HCT116 (cell line): ENCODE data around the gene SUB1. TPM values are rescaled to one million over a fixed set of nuclear protein-coding genes. Genes with fewer than 3 reads are reported as not detected.

ENCODE experiments used
- ATAC-seq: fragments of 200-7000 bp; cut with Tn5 transposase; 2 replicates; pipeline ENCODE4 v1.9.1; 2020; ENCODE audit warnings: mild to moderate bottlenecking, moderate library complexity
- BruUV-seq: library from RNA; stranded (reverse); fragments of 400-500 nt; replicated peaks from 2 replicates; lab custom pipeline; 2021; lab: Mats Ljungman, UMichigan
- CTCF ChIA-PET: fragments of 300-600 bp; sonication (Branson Sonifier 250); formaldehyde crosslinking; loops from one replicate; lab custom pipeline; 2021; ENCODE audit warnings: antibody characterized with exemption; lab: Charles Lee
- POLR2A ChIA-PET: fragments of 300-600, 350-600 bp; sonication (Branson Sonifier 250); formaldehyde crosslinking; loops from one replicate; lab custom pipeline; 2021; ENCODE audit warnings: antibody characterized with exemption; lab: Charles Lee
- RAD21 ChIA-PET, 2 experiments: fragments of 300-600 bp; sonication (Branson Sonifier 250); formaldehyde crosslinking; loops; one replicate each; lab custom pipeline; 2023; ENCODE audit warnings: low total read pairs in 2 of 2; ENCODE audit not compliant: uncharacterized antibody in 2 of 2, unreplicated experiment in 2 of 2, low non-redundant PET in 1 of 2; lab: Charles Lee
- DNase-seq: peaks from one replicate; pipeline ENCODE4 v3.0.0-alpha.2; 2010; ENCODE audit warnings: low read depth, low spot score
- H2AFZ ChIP-seq: fragments of 200-600 bp; shearing (Covaris generic), sonication (generic); 2 replicates; pipeline ENCODE4 v1.6.1; 2017; ENCODE audit warnings: low read depth, mixed run types, mixed read lengths, antibody characterized with exemption, low read length; ENCODE audit not compliant: poor library complexity, severe bottlenecking
- H3K27ac ChIP-seq: 2 replicates; pipeline ENCODE4 v1.5.1; 2012; ENCODE audit warnings: low read depth, low read length
- H3K27me3 ChIP-seq: fragments of 200-600 bp; sonication (generic); 2 replicates; pipeline ENCODE4 v1.6.1; 2016; ENCODE audit warnings: mixed run types, low read length, mixed read lengths; ENCODE audit not compliant: insufficient read depth
- H3K36me3 ChIP-seq, 2 experiments: fragments of 200-500 bp in 1 of 2; fragments of 200-600 bp in 1 of 2; sonication (Bioruptor generic) in 1 of 2; sonication (generic) in 1 of 2; 2 replicates each; pipeline versions ENCODE4 v1.5.1 to v1.6.1; 2014 to 2016; ENCODE audit warnings: low read length in 2 of 2, inconsistent platforms in 1 of 2, mixed read lengths in 1 of 2, mixed run types in 1 of 2; ENCODE audit not compliant: insufficient read depth in 2 of 2, control insufficient read depth in 1 of 2
- H3K4me1 ChIP-seq, 2 experiments: fragments of 200-600 bp in 1 of 2; sonication (generic) in 1 of 2; 2 replicates each; pipeline versions ENCODE4 v1.5.1 to v1.6.1; 2012 to 2017; ENCODE audit warnings: low read length in 2 of 2, inconsistent platforms in 1 of 2, mild to moderate bottlenecking in 1 of 2, mixed read lengths in 1 of 2, mixed run types in 1 of 2, moderate library complexity in 1 of 2; ENCODE audit not compliant: insufficient read depth in 2 of 2, control insufficient read depth in 1 of 2
- H3K4me2 ChIP-seq: fragments of 200-600 bp; sonication (generic); 2 replicates; pipeline ENCODE4 v1.6.1; 2017; ENCODE audit warnings: mixed run types, low read length, mixed read lengths
- H3K4me3 ChIP-seq, 2 experiments: fragments of 200-600 bp in 1 of 2; sonication (generic) in 1 of 2; replicated peaks in 1 of 2; 2 replicates each; pipeline ENCODE4 v1.5.1; 2011 to 2016; ENCODE audit warnings: low read length in 2 of 2, control low read depth in 1 of 2, low read depth in 1 of 2, mild to moderate bottlenecking in 1 of 2, mixed read lengths in 1 of 2, mixed run types in 1 of 2
- H3K79me2 ChIP-seq: fragments of 200-600 bp; sonication (generic); 2 replicates; pipeline ENCODE4 v1.6.1; 2017; ENCODE audit warnings: mild to moderate bottlenecking, mixed run types, low read length, moderate library complexity, mixed read lengths; ENCODE audit not compliant: insufficient read depth
- H3K9ac ChIP-seq: fragments of 200-600 bp; sonication (generic); 2 replicates; pipeline ENCODE4 v1.6.1; 2016; ENCODE audit warnings: low read length, mixed read lengths
- H3K9me2 ChIP-seq: fragments of 200-600 bp; sonication (generic), shearing (Covaris generic); 2 replicates; pipeline ENCODE4 v1.6.1; 2017; ENCODE audit warnings: mixed run types, mild to moderate bottlenecking, moderate library complexity; ENCODE audit not compliant: insufficient read depth
- H3K9me3 ChIP-seq, 2 experiments: fragments of 200-500 bp in 1 of 2; fragments of 200-600 bp in 1 of 2; sonication (Bioruptor generic) in 1 of 2; sonication (generic) in 1 of 2; 2 replicates each; pipeline ENCODE4 v1.6.1; 2014 to 2017; ENCODE audit warnings: low read length in 2 of 2, mixed read lengths in 2 of 2, inconsistent platforms in 1 of 2, low read depth in 1 of 2, mild to moderate bottlenecking in 1 of 2, mixed run types in 1 of 2, moderate library complexity in 1 of 2; ENCODE audit not compliant: control insufficient read depth in 1 of 2, insufficient read depth in 1 of 2
- H4K20me1 ChIP-seq: fragments of 200-600 bp; sonication (generic), shearing (Covaris generic); 2 replicates; pipeline ENCODE4 v1.6.1; 2017; ENCODE audit warnings: mixed run types, mild to moderate bottlenecking, moderate library complexity; ENCODE audit not compliant: insufficient read depth
- ATF3 ChIP-seq: IDR thresholded peaks from 2 replicates; pipeline ENCODE4 v1.6.1; 2012
- CBX3 ChIP-seq: IDR thresholded peaks from 2 replicates; pipeline ENCODE4 v1.6.1; 2012; ENCODE audit warnings: low read depth
- CEBPB ChIP-seq: IDR thresholded peaks from 2 replicates; pipeline ENCODE4 v1.6.1; 2012; ENCODE audit warnings: low read depth
- EGR1 ChIP-seq: IDR thresholded peaks from 2 replicates; pipeline ENCODE4 v1.6.1; 2012; ENCODE audit warnings: low read depth
- EZH2 ChIP-seq: fragments of 200-600 bp; sonication (generic); IDR thresholded peaks from 2 replicates; pipeline ENCODE4 v1.6.1; 2017; ENCODE audit warnings: antibody characterized with exemption, mixed run types
- JUND ChIP-seq: IDR thresholded peaks from 2 replicates; pipeline ENCODE4 v1.6.1; 2012
- RAD21 ChIP-seq: IDR thresholded peaks from 2 replicates; pipeline ENCODE4 v1.6.1; 2012; ENCODE audit warnings: low read depth, mild to moderate bottlenecking
- SP1 ChIP-seq: IDR thresholded peaks from 2 replicates; pipeline ENCODE4 v1.6.1; 2012; ENCODE audit warnings: low read depth
- ZFX ChIP-seq: fragments of 450-650 bp; IDR thresholded peaks from 2 replicates; pipeline ENCODE4 v1.6.1; 2017
- intact Hi-C: fragments of 100-400 bp; cut with micrococcal nuclease; formaldehyde crosslinking; loops from 2 replicates; pipeline ENCODE4 v1.10.0; 2022
- total RNA-seq: library from RNA; stranded (reverse); gene quantifications from one replicate; pipeline ENCODE4 v1.2.1, GENCODE V29; 2021; ENCODE audit not compliant: unreplicated experiment
- TF ChIP-seq, protein P1 (sequence below): IDR thresholded peaks from 2 replicates; pipeline ENCODE4 v1.6.1; 2011; ENCODE audit warnings: mild to moderate bottlenecking, low read length, moderate library complexity; ENCODE audit not compliant: insufficient replicate concordance; ENCODE audit errors: extremely low read depth
- TF ChIP-seq, protein P2 (sequence below): IDR thresholded peaks from 2 replicates; pipeline ENCODE4 v1.6.1; 2012; ENCODE audit warnings: low read depth
- TF ChIP-seq, protein P3 (sequence below): IDR thresholded peaks from 2 replicates; pipeline ENCODE4 v1.6.1; 2012

SUB1 gene
- total RNA-seq, 1 experiment from 2014 or later = 216 TPM

GRCh38 chr5:32642276-32643002, 57.1 kb downstream of the SUB1 start:
- Histone ChIP-seq H3K27ac (no peak overlapping the region), H4K20me1 (no peaks in the 10 kb centered on the region), H3K9me2 (no peaks in the 10 kb centered on the region; the same call in 1 of the 2 replicates), H3K4me2 (peak overlapping the region; percentile 24), H3K27me3 (no peaks in the 10 kb centered on the region), H2AFZ (no peak overlapping the region), H3K9me3 (no peaks in the 10 kb centered on the region), H3K4me1 (peaks cover 0 to 20% of the 10 kb centered on the region in 2 experiments; a peak in 2 of 4 replicates), H3K79me2 (no peaks in the 10 kb centered on the region), H3K9ac (no peak overlapping the region), H3K36me3 (no peaks in the 10 kb centered on the region)
- ChIA-PET CTCF (no interaction called here), RAD21 (no interaction called here), POLR2A (no interaction called here)
- ATAC-seq (no peak), DNase-seq (no peak)
- no TSS peak for BruUV-seq
- TF ChIP-seq EZH2 = no peak
- TF ChIP-seq, protein P1, sequence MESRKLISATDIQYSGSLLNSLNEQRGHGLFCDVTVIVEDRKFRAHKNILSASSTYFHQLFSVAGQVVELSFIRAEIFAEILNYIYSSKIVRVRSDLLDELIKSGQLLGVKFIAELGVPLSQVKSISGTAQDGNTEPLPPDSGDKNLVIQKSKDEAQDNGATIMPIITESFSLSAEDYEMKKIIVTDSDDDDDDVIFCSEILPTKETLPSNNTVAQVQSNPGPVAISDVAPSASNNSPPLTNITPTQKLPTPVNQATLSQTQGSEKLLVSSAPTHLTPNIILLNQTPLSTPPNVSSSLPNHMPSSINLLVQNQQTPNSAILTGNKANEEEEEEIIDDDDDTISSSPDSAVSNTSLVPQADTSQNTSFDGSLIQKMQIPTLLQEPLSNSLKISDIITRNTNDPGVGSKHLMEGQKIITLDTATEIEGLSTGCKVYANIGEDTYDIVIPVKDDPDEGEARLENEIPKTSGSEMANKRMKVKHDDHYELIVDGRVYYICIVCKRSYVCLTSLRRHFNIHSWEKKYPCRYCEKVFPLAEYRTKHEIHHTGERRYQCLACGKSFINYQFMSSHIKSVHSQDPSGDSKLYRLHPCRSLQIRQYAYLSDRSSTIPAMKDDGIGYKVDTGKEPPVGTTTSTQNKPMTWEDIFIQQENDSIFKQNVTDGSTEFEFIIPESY = no peak
- TF ChIP-seq, all 23 proteins: peak for 0
- no peak overlapping the region for H3K4me3 ChIP-seq
- intact Hi-C loops = no loop called here

- TF ChIP-seq SP1 = no peak
- no peak for TF ChIP-seq JUND
- no peak for TF ChIP-seq ATF3
- no peak for TF ChIP-seq CBX3
- TF ChIP-seq, protein P2, sequence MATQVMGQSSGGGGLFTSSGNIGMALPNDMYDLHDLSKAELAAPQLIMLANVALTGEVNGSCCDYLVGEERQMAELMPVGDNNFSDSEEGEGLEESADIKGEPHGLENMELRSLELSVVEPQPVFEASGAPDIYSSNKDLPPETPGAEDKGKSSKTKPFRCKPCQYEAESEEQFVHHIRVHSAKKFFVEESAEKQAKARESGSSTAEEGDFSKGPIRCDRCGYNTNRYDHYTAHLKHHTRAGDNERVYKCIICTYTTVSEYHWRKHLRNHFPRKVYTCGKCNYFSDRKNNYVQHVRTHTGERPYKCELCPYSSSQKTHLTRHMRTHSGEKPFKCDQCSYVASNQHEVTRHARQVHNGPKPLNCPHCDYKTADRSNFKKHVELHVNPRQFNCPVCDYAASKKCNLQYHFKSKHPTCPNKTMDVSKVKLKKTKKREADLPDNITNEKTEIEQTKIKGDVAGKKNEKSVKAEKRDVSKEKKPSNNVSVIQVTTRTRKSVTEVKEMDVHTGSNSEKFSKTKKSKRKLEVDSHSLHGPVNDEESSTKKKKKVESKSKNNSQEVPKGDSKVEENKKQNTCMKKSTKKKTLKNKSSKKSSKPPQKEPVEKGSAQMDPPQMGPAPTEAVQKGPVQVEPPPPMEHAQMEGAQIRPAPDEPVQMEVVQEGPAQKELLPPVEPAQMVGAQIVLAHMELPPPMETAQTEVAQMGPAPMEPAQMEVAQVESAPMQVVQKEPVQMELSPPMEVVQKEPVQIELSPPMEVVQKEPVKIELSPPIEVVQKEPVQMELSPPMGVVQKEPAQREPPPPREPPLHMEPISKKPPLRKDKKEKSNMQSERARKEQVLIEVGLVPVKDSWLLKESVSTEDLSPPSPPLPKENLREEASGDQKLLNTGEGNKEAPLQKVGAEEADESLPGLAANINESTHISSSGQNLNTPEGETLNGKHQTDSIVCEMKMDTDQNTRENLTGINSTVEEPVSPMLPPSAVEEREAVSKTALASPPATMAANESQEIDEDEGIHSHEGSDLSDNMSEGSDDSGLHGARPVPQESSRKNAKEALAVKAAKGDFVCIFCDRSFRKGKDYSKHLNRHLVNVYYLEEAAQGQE = no peak
- TF ChIP-seq CEBPB = no peak
- no peak for TF ChIP-seq EGR1
- TF ChIP-seq ZFX = no peak
- TF ChIP-seq, protein P3, sequence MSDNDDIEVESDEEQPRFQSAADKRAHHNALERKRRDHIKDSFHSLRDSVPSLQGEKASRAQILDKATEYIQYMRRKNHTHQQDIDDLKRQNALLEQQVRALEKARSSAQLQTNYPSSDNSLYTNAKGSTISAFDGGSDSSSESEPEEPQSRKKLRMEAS = no peak
- no peak for TF ChIP-seq RAD21
- no peak overlapping the region for H3K27ac ChIP-seq
- H3K36me3 ChIP-seq = no peaks in the 10 kb centered on the region
- H2AFZ ChIP-seq = no peak overlapping the region
- no peak overlapping the region for H3K4me2 ChIP-seq
- DNase-seq (no peak), ATAC-seq (no peak)
- intact Hi-C loops = no loop called here
- H3K9ac ChIP-seq = no peak overlapping the region
- no peaks in the 10 kb centered on the region; the same call in 1 of the 2 replicates for H3K9me2 ChIP-seq
- RAD21 ChIA-PET = no interaction called here
- no peaks in the 10 kb centered on the region for H3K9me3 ChIP-seq
- BruUV-seq = no TSS peak
- POLR2A ChIA-PET = no interaction called here
- H3K4me3 ChIP-seq = no peak overlapping the region
- H4K20me1 ChIP-seq = no peaks in the 10 kb centered on the region
- H3K79me2 ChIP-seq = no peaks in the 10 kb centered on the region
- H3K27me3 ChIP-seq = no peaks in the 10 kb centered on the region
- CTCF ChIA-PET = no interaction called here
- peaks cover 0 to 11% of the 10 kb centered on the region in 2 experiments; a peak in 1 of 4 replicates for H3K4me1 ChIP-seq
Observed at GRCh38 chr5:32645246-32645645, 59.9 kb downstream of the SUB1 start.
